ENCODE data around the gene CENPN.

CENPN gene

GRCh38 chr16:80984124-80984892 is 22.7 kb upstream of the CENPN start:
- no peak for TF ChIP-seq ZNF274 (IDR thresholded peaks at IDR 0.05; ENCODE audit: low read depth, low read length)
- H3K4me3 ChIP-seq (ENCODE audit: low read length): no peak overlapping the region

GRCh38 chr16:80985611-80986010 is 21.4 kb upstream of the CENPN start:
- TF ChIP-seq ZNF274 (IDR thresholded peaks at IDR 0.05; ENCODE audit: low read depth, low read length): no peak
- no peak overlapping the region for H3K4me3 ChIP-seq (ENCODE audit: low read length)

- H3K4me3 ChIP-seq (ENCODE audit: low read length): no peak overlapping the region
- no peak for TF ChIP-seq ZNF274 (IDR thresholded peaks at IDR 0.05; ENCODE audit: low read depth, low read length)
Measured at GRCh38 chr16:80986557-80986956, 20.5 kb upstream of the CENPN start.

- no peak for TF ChIP-seq ZNF274 (IDR thresholded peaks at IDR 0.05; ENCODE audit: low read depth, low read length)
- no peak overlapping the region for H3K4me3 ChIP-seq (ENCODE audit: low read length)
Measured at GRCh38 chr16:80988756-80989155, 18.3 kb upstream of the CENPN start.

GRCh38 chr16:80989801-80990200 is 17.2 kb upstream of the CENPN start:
- H3K4me3 ChIP-seq (ENCODE audit: low read length): no peak overlapping the region
- TF ChIP-seq ZNF274 (IDR thresholded peaks at IDR 0.05; ENCODE audit: low read depth, low read length): no peak

GRCh38 chr16:80990577-80990976 is 16.4 kb upstream of the CENPN start:
- TF ChIP-seq ZNF274 (IDR thresholded peaks at IDR 0.05; ENCODE audit: low read depth, low read length): no peak
- H3K4me3 ChIP-seq (ENCODE audit: low read length): no peak overlapping the region

- no peak overlapping the region for H3K4me3 ChIP-seq (ENCODE audit: low read length)
- TF ChIP-seq ZNF274 (IDR thresholded peaks at IDR 0.05; ENCODE audit: low read depth, low read length): no peak
Measured at GRCh38 chr16:80990978-80991377, 16.0 kb upstream of the CENPN start.

GRCh38 chr16:80991792-80992430 is 15.1 kb upstream of the CENPN start:
- no peak for TF ChIP-seq ZNF274 (IDR thresholded peaks at IDR 0.05; ENCODE audit: low read depth, low read length)
- no peak overlapping the region for H3K4me3 ChIP-seq (ENCODE audit: low read length)

GRCh38 chr16:80992676-80993293 is 14.2 kb upstream of the CENPN start:
- H3K4me3 ChIP-seq (ENCODE audit: low read length): no peak overlapping the region
- TF ChIP-seq ZNF274 (IDR thresholded peaks at IDR 0.05; ENCODE audit: low read depth, low read length): no peak

GRCh38 chr16:80993307-80993706 is 13.7 kb upstream of the CENPN start:
- no peak for TF ChIP-seq ZNF274 (IDR thresholded peaks at IDR 0.05; ENCODE audit: low read depth, low read length)
- H3K4me3 ChIP-seq (ENCODE audit: low read length): no peak overlapping the region

- H3K4me3 ChIP-seq (ENCODE audit: low read length): no peak overlapping the region
- TF ChIP-seq ZNF274 (IDR thresholded peaks at IDR 0.05; ENCODE audit: low read depth, low read length): no peak
Measured at GRCh38 chr16:80993834-80994233, 13.2 kb upstream of the CENPN start.

GRCh38 chr16:80994451-80994850 is 12.6 kb upstream of the CENPN start:
- TF ChIP-seq ZNF274 (IDR thresholded peaks at IDR 0.05; ENCODE audit: low read depth, low read length): no peak
- H3K4me3 ChIP-seq (ENCODE audit: low read length): no peak overlapping the region

- TF ChIP-seq ZNF274 (IDR thresholded peaks at IDR 0.05; ENCODE audit: low read depth, low read length): no peak
- peak overlapping the region; percentile 50; the same call in 1 of the 2 replicates for H3K4me3 ChIP-seq (ENCODE audit: low read length)
Measured at GRCh38 chr16:80996688-80997138, 10.3 kb upstream of the CENPN start.

GRCh38 chr16:80997139-80997798 is 9.7 kb upstream of the CENPN start:
- TF ChIP-seq ZNF274 (IDR thresholded peaks at IDR 0.05; ENCODE audit: low read depth, low read length): no peak
- H3K4me3 ChIP-seq (ENCODE audit: low read length): peak overlapping the region; percentile 50; the same call in 1 of the 2 replicates

Data from GM08714 (cell line).